NCI-H1436 (cell line): ENCODE results near the gene CDC42.

Source experiments
- DNase-seq: peaks from one replicate; lab custom pipeline; 2025; lab: John Stamatoyannopoulos, UW

CDC42 gene

DNA sequence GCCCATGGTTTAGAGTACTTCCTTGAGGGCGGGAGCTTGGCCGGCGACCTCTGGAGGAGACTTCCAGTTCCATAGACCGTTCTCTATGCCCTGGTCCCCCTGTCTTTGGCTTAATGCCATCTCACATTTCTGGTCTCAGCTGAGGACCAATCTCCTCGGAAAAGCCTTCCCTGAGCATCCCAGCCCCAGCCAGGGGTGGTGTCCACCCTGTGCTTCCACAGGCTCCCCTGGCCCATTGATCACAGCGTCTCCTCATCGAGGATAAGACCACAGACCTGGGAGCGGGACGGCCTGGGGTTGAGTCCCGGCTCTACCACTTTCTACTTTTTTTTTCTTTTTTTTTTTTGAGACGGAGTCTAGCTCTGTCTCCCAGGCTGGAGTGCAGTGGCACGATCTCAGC, 75.9 kb downstream of the CDC42 start:
- DNase-seq = no peak

DNA sequence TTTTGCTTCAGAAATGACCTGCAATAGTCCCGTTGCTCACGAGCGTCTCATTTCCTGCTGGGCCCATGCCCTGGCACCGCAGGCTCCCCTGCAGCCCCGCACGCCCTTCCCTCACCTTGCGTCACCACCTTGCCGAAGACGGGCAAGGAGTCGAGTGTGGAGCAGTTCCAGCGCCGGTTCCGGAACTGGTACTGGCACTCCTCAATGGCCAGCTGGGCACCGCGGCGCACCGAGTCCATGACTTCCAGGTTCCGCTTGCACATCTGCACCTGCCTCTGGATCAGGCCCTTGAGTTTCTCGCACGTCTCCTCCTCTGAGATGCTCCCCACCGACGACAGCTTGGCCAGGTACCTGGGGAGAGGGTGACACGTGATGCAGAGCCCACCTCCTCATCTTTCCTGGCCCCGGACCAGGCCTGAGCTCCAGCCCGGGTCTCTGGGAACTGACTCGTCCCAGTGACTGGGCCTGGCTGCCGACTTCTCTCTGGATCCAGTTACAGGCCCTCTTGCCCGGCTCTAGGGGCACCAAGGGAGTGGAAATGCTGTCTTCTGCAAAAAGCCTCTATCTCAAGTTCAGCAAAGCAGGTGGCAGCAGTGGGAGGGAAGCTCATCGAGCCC, 77.1 kb downstream of the CDC42 start:
- DNase-seq = no peak

DNA sequence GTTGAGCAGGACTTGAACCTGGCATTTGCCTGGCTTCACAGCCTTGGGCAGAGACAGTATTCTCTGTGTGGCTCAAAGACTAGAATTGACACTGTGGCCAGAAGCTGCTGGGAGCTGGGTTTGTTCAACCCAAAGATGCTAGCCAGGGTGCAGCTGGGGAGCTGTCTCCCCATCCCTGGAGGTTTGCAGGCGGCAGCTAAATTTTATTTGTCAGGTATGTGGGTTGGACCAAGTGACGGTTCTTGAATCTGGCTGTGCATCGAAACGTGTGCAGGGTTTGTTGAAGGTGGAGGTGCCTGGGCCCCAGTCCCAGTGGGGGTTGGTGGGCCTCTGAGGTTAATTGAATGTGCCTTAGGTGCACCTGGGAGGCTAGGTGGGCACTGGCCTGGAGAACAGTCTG, 78.6 kb downstream of the CDC42 start:
- no peak for DNase-seq

DNA sequence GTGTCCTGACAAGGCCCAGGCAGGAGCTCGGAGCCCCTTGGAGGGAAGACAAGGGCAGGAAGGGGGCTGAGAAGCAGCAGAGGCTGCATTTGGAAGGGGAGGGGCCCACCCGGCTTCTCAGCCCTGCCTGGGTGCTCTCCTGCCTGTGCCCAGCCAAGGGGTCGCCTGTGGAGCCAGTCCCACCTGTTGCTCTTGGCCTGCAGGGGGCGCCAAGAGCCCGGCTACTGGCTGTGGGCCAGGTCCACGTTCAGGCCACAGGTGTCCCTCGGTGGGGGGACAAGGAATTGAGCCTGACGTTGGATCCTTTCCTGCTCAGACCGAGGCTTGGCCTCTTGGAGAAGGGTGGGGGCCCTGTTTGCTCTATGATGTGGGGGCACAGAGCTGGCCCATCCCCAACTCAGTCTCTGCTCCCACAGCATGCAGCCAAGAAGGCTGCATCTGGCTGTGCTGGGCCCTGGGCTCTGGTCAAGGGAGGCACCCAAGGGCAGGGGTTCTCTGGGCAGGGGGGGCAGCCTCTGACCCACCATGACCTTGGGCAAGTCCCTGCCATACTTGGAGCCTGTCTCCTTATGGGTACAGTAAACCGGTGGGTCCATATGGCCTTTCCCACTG, 79.5 kb downstream of the CDC42 start:
- DNase-seq = peak; percentile 46

GRCh38 chr1:22132517-22133235, 80.2 kb downstream of the CDC42 start:
- DNase-seq = no peak

DNA sequence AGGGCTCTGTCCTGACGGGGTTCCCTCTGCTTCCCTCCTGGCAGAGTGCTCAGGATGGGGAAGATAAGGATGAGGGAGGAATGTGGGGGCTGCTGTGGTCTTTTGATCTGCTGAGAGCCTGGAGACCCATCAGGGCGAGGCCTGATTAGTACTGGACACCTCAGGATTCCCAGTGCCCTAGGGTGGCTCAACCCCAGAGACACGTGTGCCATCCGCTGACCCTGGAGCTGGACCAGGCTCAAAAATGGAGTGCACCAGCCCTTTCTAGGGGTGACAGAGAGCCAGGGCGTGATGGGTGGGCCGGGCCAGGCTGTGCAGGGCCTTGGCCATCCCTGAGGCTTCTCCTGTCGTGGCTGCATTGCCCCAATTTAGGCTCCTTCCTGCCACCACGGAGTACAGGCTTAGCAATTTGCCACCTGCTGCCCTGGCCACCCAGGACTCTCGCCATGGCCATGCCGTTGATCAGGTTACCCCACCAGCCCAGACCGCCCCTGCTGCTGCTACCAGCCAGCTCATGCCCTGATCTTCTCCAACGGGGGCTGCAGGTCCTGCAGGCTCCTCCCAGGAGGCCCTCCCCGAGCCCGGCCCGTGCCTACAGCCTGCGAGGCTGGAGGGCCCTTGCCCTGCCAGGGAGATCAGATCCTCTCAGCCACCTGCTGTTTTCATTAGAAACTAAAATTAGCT, 80.9 kb downstream of the CDC42 start:
- no peak for DNase-seq

DNA sequence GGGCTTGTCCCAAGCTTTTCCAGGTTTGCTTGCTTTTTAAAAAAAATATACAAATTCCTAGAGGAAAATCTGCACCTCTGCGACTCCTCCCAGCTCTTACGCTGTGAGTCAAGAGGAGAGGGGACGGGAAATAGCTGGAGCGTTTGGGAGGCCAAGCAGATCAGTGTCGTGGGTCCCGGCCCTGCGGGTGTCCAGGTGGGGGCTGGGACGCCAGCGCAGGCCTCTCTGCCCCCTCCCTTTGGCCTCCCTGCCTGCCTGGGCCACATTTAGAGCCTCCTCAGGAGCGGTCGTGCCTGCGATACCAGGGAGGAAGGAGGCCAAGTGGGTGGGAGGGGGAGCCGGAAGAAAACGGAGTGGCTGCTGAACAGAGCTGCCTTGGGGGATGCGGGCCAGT, 81.4 kb downstream of the CDC42 start:
- DNase-seq = no peak

- no peak for DNase-seq
Measured at GRCh38 chr1:22137004-22137720, 84.7 kb downstream of the CDC42 start.

GRCh38 chr1:22139066-22139594, 86.6 kb downstream of the CDC42 start:
- peak; percentile 84 for DNase-seq

- DNase-seq = peak; percentile 34
Measured at GRCh38 chr1:22139817-22140216, 87.3 kb downstream of the CDC42 start.
